ENCODE measurements around the gene GNAI3.

Gene GNAI3

GRCh38 chr1:109548321-109549267 is at the start of gene GNAI3:
Gene GNAI3 (plus strand): TSS chr1:109548615. CDS start chr1:109548721, 106 bp downstream.
- peak; percentile 90 to 91 for DNase-seq

- DNase-seq: no peak
Observed at GRCh38 chr1:109499081-109499480, 49.3 kb upstream of the GNAI3 start.

DNA sequence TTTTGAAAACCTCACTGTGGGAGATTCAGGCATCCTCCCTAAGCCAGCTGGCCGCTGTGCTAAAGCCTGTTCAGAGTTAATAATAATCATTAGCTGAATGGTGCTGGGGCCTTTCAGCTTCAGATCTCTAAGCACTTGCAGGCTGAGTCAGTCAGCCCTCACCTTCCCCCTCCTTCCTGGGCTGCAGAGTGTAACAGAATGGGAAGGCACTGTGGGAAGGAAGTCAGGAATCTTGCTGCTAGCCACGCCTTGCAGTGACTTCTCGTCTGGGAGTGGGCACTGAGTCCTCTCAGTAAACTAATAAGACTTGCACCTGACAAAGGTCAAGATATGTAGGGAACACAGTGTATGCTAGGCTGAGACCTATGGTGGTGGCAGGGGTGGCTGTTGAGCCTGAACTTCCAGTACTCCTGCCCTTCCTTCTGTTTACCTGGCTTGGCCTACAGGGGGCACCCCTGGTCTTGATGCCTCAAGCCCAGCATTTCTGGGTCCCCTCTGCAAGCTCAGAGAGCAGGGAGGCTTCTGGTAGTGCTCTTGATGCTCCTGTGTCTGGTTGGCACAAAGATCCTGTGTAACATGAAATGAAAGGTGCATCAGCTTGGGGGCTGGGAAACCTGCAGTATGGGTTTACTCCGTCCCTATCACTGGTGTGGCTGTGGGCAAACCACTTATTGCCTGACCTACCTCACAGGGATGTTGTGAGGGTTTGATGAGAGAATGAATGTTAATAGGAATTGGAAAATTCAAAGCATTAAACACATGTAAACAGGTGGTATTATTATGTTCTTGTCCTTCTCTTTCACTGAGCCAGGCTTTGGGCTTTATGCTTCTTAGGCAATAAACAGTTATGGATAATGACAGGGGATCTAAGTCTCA is 48.5 kb upstream of the GNAI3 start:
- no peak for DNase-seq

- no peak for DNase-seq
Observed at GRCh38 chr1:109500941-109501381, 47.5 kb upstream of the GNAI3 start.

GRCh38 chr1:109501644-109502363 is 46.6 kb upstream of the GNAI3 start:
- no peak for DNase-seq

GRCh38 chr1:109502364-109502851 is 46.0 kb upstream of the GNAI3 start:
- DNase-seq: no peak

GRCh38 chr1:109503935-109504334 is 44.5 kb upstream of the GNAI3 start:
- no peak for DNase-seq

GRCh38 chr1:109504974-109505373 is 43.4 kb upstream of the GNAI3 start:
- no peak for DNase-seq

- no peak for DNase-seq
Observed at GRCh38 chr1:109508001-109508872, 40.2 kb upstream of the GNAI3 start.

GRCh38 chr1:109508873-109509175 is 39.6 kb upstream of the GNAI3 start:
- DNase-seq: no peak

GRCh38 chr1:109509176-109510134 is 39.0 kb upstream of the GNAI3 start, which contains the start of gene AMIGO1:
Gene AMIGO1 (minus strand): TSS chr1:109509727. CDS start chr1:109508912, 815 bp downstream.
- DNase-seq: peak in 1 of 2 experiments; percentile 36

GRCh38 chr1:109513110-109513710 is 35.2 kb upstream of the GNAI3 start:
- no peak for DNase-seq

DNA sequence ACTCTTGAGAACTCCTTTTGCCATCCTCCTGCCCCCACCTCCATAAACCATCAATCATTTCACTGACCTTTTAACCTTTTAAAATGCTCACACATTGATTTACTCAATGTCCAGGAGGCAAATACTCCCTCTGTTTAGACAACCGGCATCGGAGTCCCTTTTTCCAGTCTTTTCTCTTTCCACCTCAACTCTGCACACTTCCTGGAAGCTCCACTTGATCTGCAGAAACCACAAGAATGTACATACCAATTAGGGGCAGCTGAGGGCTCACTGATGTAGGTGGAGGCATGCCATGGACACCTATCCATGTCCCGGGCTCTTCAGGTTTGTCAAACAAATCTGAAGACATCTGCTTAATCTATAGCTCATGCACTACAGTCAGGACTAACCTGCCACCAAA is 33.6 kb upstream of the GNAI3 start:
- DNase-seq: no peak

DNA sequence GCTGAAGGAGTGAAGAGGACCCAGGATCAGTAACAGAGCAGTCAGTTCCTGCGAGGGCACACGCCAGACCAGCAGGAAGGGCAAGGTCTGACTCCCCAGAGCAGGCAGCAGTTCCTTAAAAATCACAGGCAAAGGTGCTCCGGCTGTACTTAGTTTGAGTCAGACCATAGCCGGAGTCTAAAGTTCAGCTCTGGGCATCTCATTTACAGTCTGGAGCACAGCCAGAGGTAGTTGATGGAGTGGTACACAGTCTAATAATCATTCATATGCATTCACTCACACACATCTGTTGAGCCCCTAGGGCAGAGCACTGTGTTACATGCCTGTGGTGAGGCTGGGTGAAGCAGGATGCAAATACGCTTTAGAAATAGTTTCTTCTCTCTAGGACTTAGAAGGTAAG is 31.5 kb upstream of the GNAI3 start:
- DNase-seq: no peak

DNA sequence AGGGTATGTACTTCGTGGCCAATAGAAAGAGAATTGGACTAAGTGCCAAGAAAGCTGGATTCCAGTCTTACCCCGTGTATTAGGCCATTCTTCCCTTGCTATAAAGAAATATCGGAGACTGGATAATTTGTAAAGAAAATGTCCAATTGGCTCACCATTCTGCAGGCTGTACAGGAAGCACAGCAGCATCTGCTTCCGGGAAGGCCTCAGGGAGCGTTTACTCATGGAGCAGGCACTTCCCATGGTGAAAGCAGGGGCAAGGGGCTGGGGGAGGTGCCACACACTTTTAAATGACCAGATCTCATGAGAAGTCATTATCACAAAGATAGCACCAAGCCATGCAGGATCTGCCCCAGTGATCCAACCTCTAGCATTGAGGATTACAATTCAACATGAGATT is 31.1 kb upstream of the GNAI3 start:
- no peak for DNase-seq

DNA sequence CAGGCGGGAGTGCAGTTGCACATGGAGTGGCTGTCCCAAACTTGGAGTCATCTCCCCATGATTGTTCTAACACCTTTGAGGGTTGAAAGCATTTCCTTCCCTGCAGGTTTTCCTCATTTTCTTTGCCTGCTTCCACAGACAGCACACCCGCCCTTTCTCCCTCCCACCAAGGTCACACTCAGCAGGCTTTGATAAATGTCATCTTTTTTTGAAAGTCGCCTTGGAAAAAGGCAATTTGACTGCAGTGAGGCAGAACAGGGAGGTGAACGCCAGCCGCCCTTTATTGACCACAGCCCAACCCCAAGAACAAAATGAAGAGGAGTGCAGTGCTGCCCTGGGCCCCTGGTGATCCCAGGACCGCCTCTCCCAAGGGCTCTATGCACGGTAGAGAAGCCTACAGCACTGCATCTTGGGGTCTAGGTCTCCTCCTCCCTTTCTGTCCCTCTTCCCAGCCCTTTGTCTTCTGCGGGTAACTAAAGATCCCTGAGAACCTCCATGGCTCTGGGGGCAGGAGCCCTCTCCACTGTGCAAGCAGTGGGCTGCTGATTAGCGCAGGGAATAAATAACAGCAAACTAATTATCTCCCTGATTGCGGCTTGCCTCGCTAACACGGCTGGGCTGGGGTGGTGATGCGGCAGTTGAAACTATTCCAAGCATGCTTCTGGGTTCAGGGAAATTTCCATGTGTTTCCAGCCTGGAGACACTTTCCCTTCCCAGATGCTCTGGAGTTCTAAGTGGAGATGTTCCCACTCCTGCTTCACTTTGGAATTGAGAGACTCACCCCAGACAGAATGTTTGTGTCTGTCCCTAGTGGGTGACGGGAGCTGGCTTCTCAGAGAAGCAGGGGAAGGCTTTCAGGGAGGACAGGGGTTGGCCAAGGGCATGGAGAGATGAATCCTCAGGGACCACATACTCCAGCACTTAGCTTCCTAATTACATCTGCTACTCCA is 27.1 kb upstream of the GNAI3 start:
- no peak for DNase-seq

GRCh38 chr1:109522026-109522425 is 26.4 kb upstream of the GNAI3 start:
- DNase-seq: no peak

- DNase-seq: no peak
Observed at GRCh38 chr1:109523706-109524105, 24.7 kb upstream of the GNAI3 start.

Data from NCI-H1930 (cell line).